ENCODE data around the gene ROR2. TPM values are rescaled to one million over a fixed set of nuclear protein-coding genes. Genes with fewer than 3 reads are reported as not detected.

ROR2 gene
- total and polyA plus RNA-seq, 4 donors, result 0.13 to 0.84 (median 0.52) TPM

- no peaks in the 10 kb centered on the region for H3K4me1 ChIP-seq (ENCODE audit: control insufficient read depth in 4 of 4, insufficient read depth in 4 of 4, low read length in 3 of 4)
- peaks cover 0 to 4% (median 0%) of the 10 kb centered on the region in 4 donors for H3K27me3 ChIP-seq (ENCODE audit: control insufficient read depth in 4 of 4, insufficient read depth in 4 of 4, low read length in 3 of 4)
- WGBS, result 70% methylated on average over 1 of the region's 1 CpG
- no peak overlapping the region for H3K4me3 ChIP-seq (ENCODE audit: low read depth in 1 of 3, low read length in 3 of 3)
- H3K9me3 ChIP-seq (ENCODE audit: control insufficient read depth in 4 of 4, low read length in 3 of 4), result peaks cover 0 to 12% (median under 1%) of the 10 kb centered on the region in 4 donors
- no peaks in the 10 kb centered on the region for H3K36me3 ChIP-seq (ENCODE audit: control insufficient read depth in 4 of 4, insufficient read depth in 3 of 4, low read depth in 1 of 4, low read length in 3 of 4)
- no peak overlapping the region for H3K9ac ChIP-seq (ENCODE audit: low read depth in 1 of 2, low read length in 2 of 2)
- TF ChIP-seq MAX (IDR thresholded peaks at IDR 0.05) (no peak), HNF4G (IDR thresholded peaks at IDR 0.05) (no peak), HNF4A (conservative IDR thresholded peaks at IDR 0.05) (no peak), ATF3 (IDR thresholded peaks at IDR 0.05) (no peak), FOXA1 (IDR thresholded peaks at IDR 0.05) (no peak), RXRA (IDR thresholded peaks at IDR 0.05) (no peak), ZBTB33 (IDR thresholded peaks at IDR 0.05) (no peak), JUND (IDR thresholded peaks at IDR 0.05) (no peak), FOXA2 (IDR thresholded peaks at IDR 0.05) (no peak), CTCF (IDR thresholded peaks at IDR 0.05; ENCODE audit: low read depth, low read length, missing input control) (no peak), EGR1 (IDR thresholded peaks at IDR 0.05; ENCODE audit: low read depth in 2 of 2) (no peak), SP1 (IDR thresholded peaks at IDR 0.05) (no peak), RAD21 (IDR thresholded peaks at IDR 0.05) (no peak), GABPA (IDR thresholded peaks at IDR 0.05 in 1 of 2, conservative IDR thresholded peaks at IDR 0.05 in 1 of 2) (no peak), NR2F2 (IDR thresholded peaks at IDR 0.05) (no peak), REST (IDR thresholded peaks at IDR 0.05) (no peak), TAF1 (conservative IDR thresholded peaks at IDR 0.05) (no peak), YY1 (IDR thresholded peaks at IDR 0.05) (no peak)
- H3K27ac ChIP-seq (ENCODE audit: low read depth in 1 of 2, low read length in 2 of 2), result no peak overlapping the region
- no peak for DNase-seq (ENCODE audit: low spot score)
These were observed 189.1 kb downstream of the ROR2 start for GRCh38 chr9:91760906-91761305.

Measured in liver (tissue), 9 donors.